Activated T-helper 17 cell treated with anti-CD3 and anti-CD28 coated beads, Interleukin-2, amount 50 U/mL, for 72 hours (primary cell): ENCODE measurements around the gene CYP4F11. TPM values are rescaled to one million over a fixed set of nuclear protein-coding genes. Genes with fewer than 3 reads are reported as not detected.
"Not testable (repeated sequence)": the region's sequence is repeated elsewhere in the genome, so short reads cannot be mapped to it uniquely, and the experiment has no call there.

ENCODE experiments used
- ATAC-seq: fragments of 150-1000 bp; cut with Tn5 transposase; replicated peaks from 2 replicates; pipeline ENCODE4 v1.10.0; 2021; ENCODE audit warnings: mild to moderate bottlenecking, moderate library complexity
- H3K27ac Mint-ChIP-seq: one replicate; pipeline ENCODE4 v1.8.0; 2022; ENCODE audit warnings: mixed read lengths
- H3K27me3 Mint-ChIP-seq: one replicate; pipeline ENCODE4 v1.8.0; 2022; ENCODE audit warnings: mixed read lengths
- H3K36me3 Mint-ChIP-seq: one replicate; pipeline ENCODE4 v1.8.0; 2022; ENCODE audit warnings: low read depth, mild to moderate bottlenecking, mixed read lengths
- H3K4me1 Mint-ChIP-seq: one replicate; pipeline ENCODE4 v1.8.0; 2022; ENCODE audit warnings: mixed read lengths
- H3K4me3 Mint-ChIP-seq: one replicate; pipeline ENCODE4 v1.8.0; 2022; ENCODE audit warnings: mild to moderate bottlenecking, mixed read lengths
- H3K9me3 Mint-ChIP-seq: one replicate; pipeline ENCODE4 v1.8.0; 2022; ENCODE audit warnings: mixed read lengths
- total RNA-seq, 2 donors: library from RNA; stranded (reverse); gene quantifications; one replicate each; pipeline ENCODE4 v1.2.3, GENCODE V29; 2022

The CYP4F11 gene
- not detected for total RNA-seq

GRCh38 chr19:15934332-15935078 lies at the start of gene CYP4F11:
TSS of gene CYP4F11 (minus strand) at chr19:15934529. CDS start at chr19:15934408, 121 bp downstream.
- ATAC-seq: no peak
- no peak within 1 kb of the TSS for H3K27ac Mint-ChIP-seq
- H3K9me3 Mint-ChIP-seq: no peaks in the 10 kb centered on the region
- no peaks in the 10 kb centered on the region for H3K4me1 Mint-ChIP-seq
- peaks cover 15% of the 10 kb centered on the region for H3K27me3 Mint-ChIP-seq
- H3K4me3 Mint-ChIP-seq: no peak within 1 kb of the TSS
- peaks cover 7% of the 10 kb centered on the region for H3K36me3 Mint-ChIP-seq

GRCh38 chr19:15979293-15979692 lies 45.0 kb upstream of the CYP4F11 start:
- no peaks in the 10 kb centered on the region for H3K9me3 Mint-ChIP-seq
- no peaks in the 10 kb centered on the region for H3K36me3 Mint-ChIP-seq
- no peaks in the 10 kb centered on the region for H3K4me1 Mint-ChIP-seq
- no peak for ATAC-seq
- no peak overlapping the region for H3K4me3 Mint-ChIP-seq
- H3K27ac Mint-ChIP-seq: no peak overlapping the region
- H3K27me3 Mint-ChIP-seq: peaks cover 23% of the 10 kb centered on the region

GRCh38 chr19:15977690-15978089 lies 43.4 kb upstream of the CYP4F11 start:
- Mint-ChIP-seq H3K36me3 (no peaks in the 10 kb centered on the region), H3K9me3 (no peaks in the 10 kb centered on the region), H3K27me3 (peaks cover 23% of the 10 kb centered on the region), H3K4me1 (no peaks in the 10 kb centered on the region), H3K27ac (no peak overlapping the region), H3K4me3 (no peak overlapping the region)
- no peak for ATAC-seq

- no peaks in the 10 kb centered on the region for H3K4me1 Mint-ChIP-seq
- H3K4me3 Mint-ChIP-seq: no peak overlapping the region
- no peak for ATAC-seq
- H3K9me3 Mint-ChIP-seq: no peaks in the 10 kb centered on the region
- peaks cover 27% of the 10 kb centered on the region for H3K27me3 Mint-ChIP-seq
- no peaks in the 10 kb centered on the region for H3K36me3 Mint-ChIP-seq
- H3K27ac Mint-ChIP-seq: no peak overlapping the region
Measured at GRCh38 chr19:15976836-15977689, 42.7 kb upstream of the CYP4F11 start.

- Mint-ChIP-seq H3K4me3 (no peak overlapping the region), H3K27me3 (peaks cover 33% of the 10 kb centered on the region), H3K27ac (no peak overlapping the region), H3K36me3 (no peaks in the 10 kb centered on the region), H3K4me1 (no peaks in the 10 kb centered on the region), H3K9me3 (no peaks in the 10 kb centered on the region)
- ATAC-seq: no peak
Measured at GRCh38 chr19:15974856-15975255, 40.5 kb upstream of the CYP4F11 start.

- not testable (repeated sequence) for ATAC-seq, H3K9me3 Mint-ChIP-seq, H3K36me3 Mint-ChIP-seq, H3K4me1 Mint-ChIP-seq, H3K4me3 Mint-ChIP-seq, H3K27ac Mint-ChIP-seq
- peaks cover 24% of the 10 kb centered on the region for H3K27me3 Mint-ChIP-seq
Measured at GRCh38 chr19:15972043-15972442, 37.7 kb upstream of the CYP4F11 start.

- no peak overlapping the region for H3K4me3 Mint-ChIP-seq
- H3K4me1 Mint-ChIP-seq: no peaks in the 10 kb centered on the region
- no peak overlapping the region for H3K27ac Mint-ChIP-seq
- no peaks in the 10 kb centered on the region for H3K36me3 Mint-ChIP-seq
- no peak for ATAC-seq
- peaks cover 25% of the 10 kb centered on the region for H3K27me3 Mint-ChIP-seq
- H3K9me3 Mint-ChIP-seq: no peaks in the 10 kb centered on the region
Measured at GRCh38 chr19:15971224-15971780, 37.0 kb upstream of the CYP4F11 start.

- no peak overlapping the region for H3K4me3 Mint-ChIP-seq
- no peaks in the 10 kb centered on the region for H3K36me3 Mint-ChIP-seq
- peaks cover 26% of the 10 kb centered on the region for H3K27me3 Mint-ChIP-seq
- no peak overlapping the region for H3K27ac Mint-ChIP-seq
- no peaks in the 10 kb centered on the region for H3K9me3 Mint-ChIP-seq
- no peaks in the 10 kb centered on the region for H3K4me1 Mint-ChIP-seq
- ATAC-seq: no peak
Measured at GRCh38 chr19:15964231-15964630, 29.9 kb upstream of the CYP4F11 start.

GRCh38 chr19:15962319-15962718 lies 28.0 kb upstream of the CYP4F11 start:
- no peak overlapping the region for H3K27ac Mint-ChIP-seq
- H3K27me3 Mint-ChIP-seq: peaks cover 26% of the 10 kb centered on the region
- no peak overlapping the region for H3K4me3 Mint-ChIP-seq
- ATAC-seq: no peak
- H3K36me3 Mint-ChIP-seq: no peaks in the 10 kb centered on the region
- no peaks in the 10 kb centered on the region for H3K4me1 Mint-ChIP-seq
- H3K9me3 Mint-ChIP-seq: no peaks in the 10 kb centered on the region

- ATAC-seq: no peak
- Mint-ChIP-seq H3K36me3 (no peaks in the 10 kb centered on the region), H3K27me3 (peaks cover 49% of the 10 kb centered on the region), H3K4me3 (no peak overlapping the region), H3K4me1 (no peaks in the 10 kb centered on the region), H3K27ac (no peak overlapping the region), H3K9me3 (no peaks in the 10 kb centered on the region)
Measured at GRCh38 chr19:15954820-15955219, 20.5 kb upstream of the CYP4F11 start.

- Mint-ChIP-seq H3K27ac (no peak within 1 kb of the TSS), H3K27me3 (peaks cover 52% of the 10 kb centered on the region), H3K4me3 (no peak within 1 kb of the TSS), H3K4me1 (no peaks in the 10 kb centered on the region), H3K9me3 (peaks cover 15% of the 10 kb centered on the region), H3K36me3 (peaks cover 6% of the 10 kb centered on the region)
- ATAC-seq: no peak
Measured at GRCh38 chr19:15948223-15949058, 14.1 kb upstream of the CYP4F11 start, which contains the start of gene OR10H4. TSS of gene OR10H4 (plus strand) at chr19:15949008. CDS start at chr19:15949008, 0 bp downstream.

- peaks cover 15% of the 10 kb centered on the region for H3K9me3 Mint-ChIP-seq
Measured at GRCh38 chr19:15945301-15945700, 11.0 kb upstream of the CYP4F11 start.

GRCh38 chr19:15944401-15944800 lies 10.1 kb upstream of the CYP4F11 start:
- Mint-ChIP-seq H3K4me3 (no peak overlapping the region), H3K27me3 (peaks cover 33% of the 10 kb centered on the region), H3K9me3 (peaks cover 12% of the 10 kb centered on the region), H3K27ac (no peak overlapping the region), H3K36me3 (peaks cover 5% of the 10 kb centered on the region), H3K4me1 (no peaks in the 10 kb centered on the region)
- ATAC-seq: no peak

More at GRCh38 chr19:15945301-15945700, 11.0 kb upstream of the CYP4F11 start:
- Mint-ChIP-seq H3K27me3 (peaks cover 34% of the 10 kb centered on the region), H3K27ac (no peak overlapping the region), H3K36me3 (peaks cover 6% of the 10 kb centered on the region), H3K4me1 (no peaks in the 10 kb centered on the region), H3K4me3 (no peak overlapping the region)
- ATAC-seq: no peak

GRCh38 chr19:15937771-15938170 lies 3.4 kb upstream of the CYP4F11 start:
- Mint-ChIP-seq H3K36me3 (no peaks in the 10 kb centered on the region), H3K4me3 (no peak overlapping the region), H3K4me1 (no peaks in the 10 kb centered on the region), H3K27me3 (peaks cover 20% of the 10 kb centered on the region), H3K27ac (no peak overlapping the region), H3K9me3 (no peaks in the 10 kb centered on the region)
- no peak for ATAC-seq
